ENCODE data around the gene ADGRB3.

DNA sequence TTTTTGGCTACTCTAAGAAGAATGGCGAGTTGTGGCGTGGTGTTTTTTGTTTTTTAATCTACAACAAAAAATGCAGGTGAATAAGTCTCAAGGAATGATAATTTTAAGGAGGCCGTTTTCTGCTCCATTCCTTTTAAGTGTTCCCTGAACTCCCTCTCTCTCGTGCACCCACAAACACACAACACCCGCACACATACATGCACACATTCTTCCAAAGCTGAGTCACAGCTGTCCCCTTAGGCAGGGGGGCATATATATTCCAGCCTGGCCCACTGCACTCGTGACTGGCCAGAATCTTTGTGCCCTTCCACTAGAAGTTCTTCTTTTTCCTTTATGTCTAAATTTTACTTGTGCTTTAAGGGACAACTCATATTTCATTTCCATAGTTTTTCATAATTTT is 756.0 kb downstream of the ADGRB3 start:
- TF ChIP-seq, protein P1, sequence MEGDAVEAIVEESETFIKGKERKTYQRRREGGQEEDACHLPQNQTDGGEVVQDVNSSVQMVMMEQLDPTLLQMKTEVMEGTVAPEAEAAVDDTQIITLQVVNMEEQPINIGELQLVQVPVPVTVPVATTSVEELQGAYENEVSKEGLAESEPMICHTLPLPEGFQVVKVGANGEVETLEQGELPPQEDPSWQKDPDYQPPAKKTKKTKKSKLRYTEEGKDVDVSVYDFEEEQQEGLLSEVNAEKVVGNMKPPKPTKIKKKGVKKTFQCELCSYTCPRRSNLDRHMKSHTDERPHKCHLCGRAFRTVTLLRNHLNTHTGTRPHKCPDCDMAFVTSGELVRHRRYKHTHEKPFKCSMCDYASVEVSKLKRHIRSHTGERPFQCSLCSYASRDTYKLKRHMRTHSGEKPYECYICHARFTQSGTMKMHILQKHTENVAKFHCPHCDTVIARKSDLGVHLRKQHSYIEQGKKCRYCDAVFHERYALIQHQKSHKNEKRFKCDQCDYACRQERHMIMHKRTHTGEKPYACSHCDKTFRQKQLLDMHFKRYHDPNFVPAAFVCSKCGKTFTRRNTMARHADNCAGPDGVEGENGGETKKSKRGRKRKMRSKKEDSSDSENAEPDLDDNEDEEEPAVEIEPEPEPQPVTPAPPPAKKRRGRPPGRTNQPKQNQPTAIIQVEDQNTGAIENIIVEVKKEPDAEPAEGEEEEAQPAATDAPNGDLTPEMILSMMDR (IDR thresholded peaks at IDR 0.05; ENCODE audit: low read depth, low read length, missing input control) = no peak
- TF ChIP-seq TAF1 (conservative IDR thresholded peaks at IDR 0.05) (no peak), YY1 (IDR thresholded peaks at IDR 0.05) (no peak), EGR1 (IDR thresholded peaks at IDR 0.05; ENCODE audit: low read depth in 2 of 2) (no peak), JUND (IDR thresholded peaks at IDR 0.05) (no peak), RAD21 (IDR thresholded peaks at IDR 0.05) (no peak), SP1 (IDR thresholded peaks at IDR 0.05) (no peak)
- TF ChIP-seq, protein P2, sequence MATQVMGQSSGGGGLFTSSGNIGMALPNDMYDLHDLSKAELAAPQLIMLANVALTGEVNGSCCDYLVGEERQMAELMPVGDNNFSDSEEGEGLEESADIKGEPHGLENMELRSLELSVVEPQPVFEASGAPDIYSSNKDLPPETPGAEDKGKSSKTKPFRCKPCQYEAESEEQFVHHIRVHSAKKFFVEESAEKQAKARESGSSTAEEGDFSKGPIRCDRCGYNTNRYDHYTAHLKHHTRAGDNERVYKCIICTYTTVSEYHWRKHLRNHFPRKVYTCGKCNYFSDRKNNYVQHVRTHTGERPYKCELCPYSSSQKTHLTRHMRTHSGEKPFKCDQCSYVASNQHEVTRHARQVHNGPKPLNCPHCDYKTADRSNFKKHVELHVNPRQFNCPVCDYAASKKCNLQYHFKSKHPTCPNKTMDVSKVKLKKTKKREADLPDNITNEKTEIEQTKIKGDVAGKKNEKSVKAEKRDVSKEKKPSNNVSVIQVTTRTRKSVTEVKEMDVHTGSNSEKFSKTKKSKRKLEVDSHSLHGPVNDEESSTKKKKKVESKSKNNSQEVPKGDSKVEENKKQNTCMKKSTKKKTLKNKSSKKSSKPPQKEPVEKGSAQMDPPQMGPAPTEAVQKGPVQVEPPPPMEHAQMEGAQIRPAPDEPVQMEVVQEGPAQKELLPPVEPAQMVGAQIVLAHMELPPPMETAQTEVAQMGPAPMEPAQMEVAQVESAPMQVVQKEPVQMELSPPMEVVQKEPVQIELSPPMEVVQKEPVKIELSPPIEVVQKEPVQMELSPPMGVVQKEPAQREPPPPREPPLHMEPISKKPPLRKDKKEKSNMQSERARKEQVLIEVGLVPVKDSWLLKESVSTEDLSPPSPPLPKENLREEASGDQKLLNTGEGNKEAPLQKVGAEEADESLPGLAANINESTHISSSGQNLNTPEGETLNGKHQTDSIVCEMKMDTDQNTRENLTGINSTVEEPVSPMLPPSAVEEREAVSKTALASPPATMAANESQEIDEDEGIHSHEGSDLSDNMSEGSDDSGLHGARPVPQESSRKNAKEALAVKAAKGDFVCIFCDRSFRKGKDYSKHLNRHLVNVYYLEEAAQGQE (IDR thresholded peaks at IDR 0.05) = no peak
- TF ChIP-seq, protein P3, sequence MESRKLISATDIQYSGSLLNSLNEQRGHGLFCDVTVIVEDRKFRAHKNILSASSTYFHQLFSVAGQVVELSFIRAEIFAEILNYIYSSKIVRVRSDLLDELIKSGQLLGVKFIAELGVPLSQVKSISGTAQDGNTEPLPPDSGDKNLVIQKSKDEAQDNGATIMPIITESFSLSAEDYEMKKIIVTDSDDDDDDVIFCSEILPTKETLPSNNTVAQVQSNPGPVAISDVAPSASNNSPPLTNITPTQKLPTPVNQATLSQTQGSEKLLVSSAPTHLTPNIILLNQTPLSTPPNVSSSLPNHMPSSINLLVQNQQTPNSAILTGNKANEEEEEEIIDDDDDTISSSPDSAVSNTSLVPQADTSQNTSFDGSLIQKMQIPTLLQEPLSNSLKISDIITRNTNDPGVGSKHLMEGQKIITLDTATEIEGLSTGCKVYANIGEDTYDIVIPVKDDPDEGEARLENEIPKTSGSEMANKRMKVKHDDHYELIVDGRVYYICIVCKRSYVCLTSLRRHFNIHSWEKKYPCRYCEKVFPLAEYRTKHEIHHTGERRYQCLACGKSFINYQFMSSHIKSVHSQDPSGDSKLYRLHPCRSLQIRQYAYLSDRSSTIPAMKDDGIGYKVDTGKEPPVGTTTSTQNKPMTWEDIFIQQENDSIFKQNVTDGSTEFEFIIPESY (IDR thresholded peaks at IDR 0.05) = no peak
